HepG2 (cell line): Measurements from ENCODE around the gene ABCB9.

Experiments used
- HDAC2 ChIP-seq: sonication (generic); formaldehyde crosslinking; IDR thresholded peaks from 2 replicates; pipeline ENCODE4 v1.4.0; 2020; ENCODE audit warnings: missing genetic modification reagents
- KAT7 ChIP-seq: IDR thresholded peaks from 2 replicates; pipeline ENCODE4 v1.6.1; 2018; ENCODE audit warnings: borderline replicate concordance, missing compliant biosample characterization
- POLR2AphosphoS2 ChIP-seq: IDR thresholded peaks from 2 replicates; pipeline ENCODE4 v1.6.1; 2011; ENCODE audit warnings: low read depth, low read length, improper control_type of control experiment
- POLR2AphosphoS5 ChIP-seq: IDR thresholded peaks from 2 replicates; pipeline ENCODE4 v1.6.1; 2012; ENCODE audit warnings: low read depth, low read length
- TF ChIP-seq, protein P1 (sequence below): sonication (generic); formaldehyde crosslinking; IDR thresholded peaks from 2 replicates; pipeline ENCODE4 v1.5.0; 2020; ENCODE audit warnings: mild to moderate bottlenecking, missing genetic modification reagents, moderate library complexity

DNA sequence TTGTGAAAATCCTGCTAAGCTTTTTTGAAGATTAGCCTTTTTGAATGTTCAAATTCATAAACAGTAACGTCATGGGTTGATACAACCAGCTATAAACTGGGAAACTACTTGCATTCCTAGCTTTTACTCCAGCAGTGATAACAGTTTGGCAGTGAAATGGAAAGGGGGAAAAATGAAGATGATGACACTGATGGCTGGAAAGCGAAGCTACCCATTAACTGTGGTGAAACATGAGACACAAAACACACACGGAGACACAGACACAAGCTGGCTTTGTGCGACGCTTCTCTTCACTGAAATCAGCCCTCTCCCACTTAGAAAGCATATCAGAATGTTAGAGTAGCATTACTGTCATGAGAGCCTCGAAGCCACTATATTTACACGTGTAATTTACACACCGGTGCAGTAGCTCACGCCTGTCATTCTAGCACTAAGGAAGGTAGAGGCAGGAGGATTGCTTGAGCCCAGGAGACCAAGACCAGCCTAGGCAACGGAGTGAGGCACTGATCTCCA is 86.1 kb downstream of the ABCB9 start:
- TF ChIP-seq POLR2AphosphoS5 = no peak
- TF ChIP-seq, protein P1, sequence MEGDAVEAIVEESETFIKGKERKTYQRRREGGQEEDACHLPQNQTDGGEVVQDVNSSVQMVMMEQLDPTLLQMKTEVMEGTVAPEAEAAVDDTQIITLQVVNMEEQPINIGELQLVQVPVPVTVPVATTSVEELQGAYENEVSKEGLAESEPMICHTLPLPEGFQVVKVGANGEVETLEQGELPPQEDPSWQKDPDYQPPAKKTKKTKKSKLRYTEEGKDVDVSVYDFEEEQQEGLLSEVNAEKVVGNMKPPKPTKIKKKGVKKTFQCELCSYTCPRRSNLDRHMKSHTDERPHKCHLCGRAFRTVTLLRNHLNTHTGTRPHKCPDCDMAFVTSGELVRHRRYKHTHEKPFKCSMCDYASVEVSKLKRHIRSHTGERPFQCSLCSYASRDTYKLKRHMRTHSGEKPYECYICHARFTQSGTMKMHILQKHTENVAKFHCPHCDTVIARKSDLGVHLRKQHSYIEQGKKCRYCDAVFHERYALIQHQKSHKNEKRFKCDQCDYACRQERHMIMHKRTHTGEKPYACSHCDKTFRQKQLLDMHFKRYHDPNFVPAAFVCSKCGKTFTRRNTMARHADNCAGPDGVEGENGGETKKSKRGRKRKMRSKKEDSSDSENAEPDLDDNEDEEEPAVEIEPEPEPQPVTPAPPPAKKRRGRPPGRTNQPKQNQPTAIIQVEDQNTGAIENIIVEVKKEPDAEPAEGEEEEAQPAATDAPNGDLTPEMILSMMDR (CRISPR knock-in tag) = no peak
- TF ChIP-seq HDAC2 (CRISPR knock-in tag) = no peak
- TF ChIP-seq POLR2AphosphoS2 = no peak
- no peak for TF ChIP-seq KAT7 (CRISPR knock-in tag)
